Lung (tissue), 12 donors: ENCODE measurements around the gene ZSCAN22. TPM values are rescaled to one million over a fixed set of nuclear protein-coding genes. Genes with fewer than 3 reads are reported as not detected.

Source experiments
- ATAC-seq: fragments of 200-7000 bp; cut with Tn5 transposase; one replicate; pipeline ENCODE4 v1.9.1; 2020; ENCODE audit warnings: moderate number of reproducible peaks; ENCODE audit not compliant: insufficient read depth, low FRiP score
- DNase-seq, 3 donors: peaks; one replicate each; pipeline ENCODE4 v3.0.0-alpha.2; 2013 to 2017
- H3K27ac ChIP-seq, 2 donors: one replicate each; pipeline ENCODE4 v1.5.1; 2013; ENCODE audit warnings: mild to moderate bottlenecking in 2 of 2, moderate library complexity in 2 of 2, control low read depth in 1 of 2, inconsistent platforms in 1 of 2, low read depth in 1 of 2, low read length in 1 of 2
- H3K27me3 ChIP-seq, 3 donors: one replicate each; pipeline ENCODE4 v1.5.1; 2013; ENCODE audit warnings: low read length in 2 of 3; ENCODE audit not compliant: control insufficient read depth in 3 of 3, insufficient read depth in 3 of 3
- H3K36me3 ChIP-seq, 4 donors: one replicate each; pipeline ENCODE4 v1.5.1; 2013; ENCODE audit warnings: low read length in 4 of 4, mild to moderate bottlenecking in 1 of 4, moderate library complexity in 1 of 4; ENCODE audit not compliant: control insufficient read depth in 4 of 4, insufficient read depth in 4 of 4
- H3K4me1 ChIP-seq, 5 donors: one replicate each; pipeline ENCODE4 v1.5.1; 2013; ENCODE audit warnings: low read length in 5 of 5, mild to moderate bottlenecking in 2 of 5, moderate library complexity in 1 of 5; ENCODE audit not compliant: control insufficient read depth in 5 of 5, insufficient read depth in 5 of 5
- H3K4me3 ChIP-seq: one replicate; pipeline ENCODE4 v1.5.1; 2013; ENCODE audit warnings: mild to moderate bottlenecking, control low read depth, moderate library complexity
- H3K9ac ChIP-seq, 2 donors: one replicate each; pipeline ENCODE4 v1.5.1; 2013; ENCODE audit warnings: low read length in 2 of 2, control low read depth in 1 of 2; ENCODE audit not compliant: insufficient read depth in 1 of 2
- H3K9me3 ChIP-seq, 4 donors: one replicate each; pipeline ENCODE4 v1.5.1; 2013; ENCODE audit warnings: low read length in 3 of 4, mild to moderate bottlenecking in 1 of 4, moderate library complexity in 1 of 4; ENCODE audit not compliant: control insufficient read depth in 4 of 4, insufficient read depth in 3 of 4
- WGBS, 2 donors: extraction: QIAGEN DNeasy Blood & Tissue Kit; methylation state at CpG; one replicate each; pipeline ENCODE4 v1.1.7; 2013; 5-methylcytosine and 5-hydroxymethylcytosine counted together
- polyA plus RNA-seq, 2 donors: library from polyadenylated mRNA; stranded (reverse); fragments of 200-250 nt; gene quantifications; one replicate each; pipeline ENCODE4 v1.2.1, GENCODE V29; 2013
- total RNA-seq, 2 donors: library from RNA; depleted of rRNA in 1 of 2; stranded (reverse); fragments of >200 nt in 1 of 2; gene quantifications; one replicate each; pipeline ENCODE4 v1.2.1, GENCODE V29; 2014 to 2021
- TF ChIP-seq, protein P1 (sequence below): IDR thresholded peaks from 2 replicates; pipeline ENCODE4 v1.5.1; 2012; ENCODE audit warnings: mild to moderate bottlenecking; ENCODE audit errors: control extremely low read depth, extremely low read depth
- donor health status: control.
- donor health status: control.
- donor health status: Bipolar disorder and iron deficiency.
- donor health status: healthy.
- donor health status: DM: yes; HTN: yes; CAD: no.

Gene ZSCAN22
- total and polyA plus RNA-seq, 4 donors, result 0.93 to 3.7 (median 2.4) TPM

DNA sequence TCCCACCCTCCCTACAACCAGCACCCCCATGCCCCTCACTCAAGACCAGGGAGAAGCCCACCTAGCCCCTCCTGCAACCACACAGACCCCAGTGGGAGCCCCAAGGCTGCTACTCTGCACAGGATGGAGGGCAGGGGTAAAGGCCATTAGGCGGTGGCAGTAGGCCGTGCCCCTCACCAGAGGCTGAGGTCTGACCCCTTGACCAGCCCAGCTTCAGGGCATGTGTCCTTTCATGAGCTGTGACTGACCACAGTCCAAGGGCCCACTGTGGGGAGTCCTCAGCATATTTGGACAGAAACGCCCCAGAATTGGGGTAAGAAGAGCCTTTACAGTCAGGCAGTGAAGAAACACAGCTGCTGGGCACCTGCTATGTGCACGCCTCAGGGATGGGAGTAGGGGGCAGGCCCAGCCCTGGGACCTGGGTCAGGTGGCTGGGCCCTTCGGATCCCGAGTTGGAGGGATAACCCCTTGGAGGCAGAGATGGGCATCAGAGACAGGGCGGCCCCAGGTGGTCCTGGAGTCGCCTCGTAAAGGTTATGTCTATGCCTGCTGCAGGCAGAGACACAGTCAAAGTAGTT is 58.6 kb downstream of the ZSCAN22 start:
- ATAC-seq (no peak), DNase-seq (no peak)
- H3K27ac ChIP-seq, result peak overlapping the region; percentile 97 to 99
- H3K27me3 ChIP-seq, result no peaks in the 10 kb centered on the region
- WGBS, 2 donors, result 84 to 85% methylated on average over 9 of the region's 9 CpGs
- H3K4me1 ChIP-seq, result peaks cover 0 to 31% (median 17%) of the 10 kb centered on the region in 5 donors
- H3K9me3 ChIP-seq, result no peaks in the 10 kb centered on the region
- no peak overlapping the region for H3K4me3 ChIP-seq
- H3K36me3 ChIP-seq, result peaks cover 2 to 8% (median 4%) of the 10 kb centered on the region in 4 donors
- TF ChIP-seq, protein P1, sequence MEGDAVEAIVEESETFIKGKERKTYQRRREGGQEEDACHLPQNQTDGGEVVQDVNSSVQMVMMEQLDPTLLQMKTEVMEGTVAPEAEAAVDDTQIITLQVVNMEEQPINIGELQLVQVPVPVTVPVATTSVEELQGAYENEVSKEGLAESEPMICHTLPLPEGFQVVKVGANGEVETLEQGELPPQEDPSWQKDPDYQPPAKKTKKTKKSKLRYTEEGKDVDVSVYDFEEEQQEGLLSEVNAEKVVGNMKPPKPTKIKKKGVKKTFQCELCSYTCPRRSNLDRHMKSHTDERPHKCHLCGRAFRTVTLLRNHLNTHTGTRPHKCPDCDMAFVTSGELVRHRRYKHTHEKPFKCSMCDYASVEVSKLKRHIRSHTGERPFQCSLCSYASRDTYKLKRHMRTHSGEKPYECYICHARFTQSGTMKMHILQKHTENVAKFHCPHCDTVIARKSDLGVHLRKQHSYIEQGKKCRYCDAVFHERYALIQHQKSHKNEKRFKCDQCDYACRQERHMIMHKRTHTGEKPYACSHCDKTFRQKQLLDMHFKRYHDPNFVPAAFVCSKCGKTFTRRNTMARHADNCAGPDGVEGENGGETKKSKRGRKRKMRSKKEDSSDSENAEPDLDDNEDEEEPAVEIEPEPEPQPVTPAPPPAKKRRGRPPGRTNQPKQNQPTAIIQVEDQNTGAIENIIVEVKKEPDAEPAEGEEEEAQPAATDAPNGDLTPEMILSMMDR, result no peak
- H3K9ac ChIP-seq, result peak overlapping the region; percentile 3 to 94

DNA sequence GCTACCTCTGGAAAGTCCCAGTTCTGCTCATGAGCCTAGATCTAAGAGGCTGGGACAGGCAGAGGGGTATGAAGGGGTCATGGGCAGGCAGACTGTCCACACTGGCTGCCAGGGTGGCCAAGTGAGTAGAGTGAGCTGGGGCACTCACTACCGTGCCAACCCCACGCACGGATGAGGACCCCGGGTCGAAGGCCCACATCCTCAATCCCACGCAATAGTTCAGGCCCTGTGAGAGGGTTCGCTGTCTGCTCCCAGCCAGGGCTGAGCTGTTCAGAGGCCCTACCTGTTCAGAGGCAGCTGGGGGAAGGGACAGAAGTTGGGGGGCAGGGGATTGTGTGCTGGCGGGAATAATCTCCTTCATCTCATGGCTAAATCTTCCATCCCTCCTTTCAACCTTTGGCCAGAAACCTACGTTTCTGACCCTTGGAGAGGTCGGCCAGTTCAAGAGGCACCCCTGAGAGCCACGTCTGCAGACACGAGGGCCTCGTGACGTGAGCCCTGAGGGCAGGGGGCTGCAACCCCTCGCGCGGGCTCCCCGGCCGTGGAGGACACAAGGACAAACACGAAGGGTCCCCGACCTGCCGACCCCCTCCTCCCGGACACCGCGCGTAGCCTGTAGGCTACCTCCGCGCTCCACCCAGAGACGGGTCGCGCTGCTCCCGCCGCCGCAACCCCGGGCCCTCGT is 59.2 kb downstream of the ZSCAN22 start:
- no peak for ATAC-seq
- no peak for DNase-seq
- no peaks in the 10 kb centered on the region for H3K9me3 ChIP-seq
- no peaks in the 10 kb centered on the region for H3K27me3 ChIP-seq
- TF ChIP-seq, protein P1, result no peak
- H3K4me3 ChIP-seq, result peak overlapping the region; percentile 77
- peaks cover 0 to 30% (median 17%) of the 10 kb centered on the region in 5 donors for H3K4me1 ChIP-seq
- H3K36me3 ChIP-seq, result peaks cover 2 to 8% (median 7%) of the 10 kb centered on the region in 4 donors
- WGBS, 2 donors, result 8 to 16% methylated on average over 36 of the region's 36 CpGs
- peak overlapping the region; percentile 97 to 99 for H3K27ac ChIP-seq
- H3K9ac ChIP-seq, result peak overlapping the region; percentile 3 to 94

DNA sequence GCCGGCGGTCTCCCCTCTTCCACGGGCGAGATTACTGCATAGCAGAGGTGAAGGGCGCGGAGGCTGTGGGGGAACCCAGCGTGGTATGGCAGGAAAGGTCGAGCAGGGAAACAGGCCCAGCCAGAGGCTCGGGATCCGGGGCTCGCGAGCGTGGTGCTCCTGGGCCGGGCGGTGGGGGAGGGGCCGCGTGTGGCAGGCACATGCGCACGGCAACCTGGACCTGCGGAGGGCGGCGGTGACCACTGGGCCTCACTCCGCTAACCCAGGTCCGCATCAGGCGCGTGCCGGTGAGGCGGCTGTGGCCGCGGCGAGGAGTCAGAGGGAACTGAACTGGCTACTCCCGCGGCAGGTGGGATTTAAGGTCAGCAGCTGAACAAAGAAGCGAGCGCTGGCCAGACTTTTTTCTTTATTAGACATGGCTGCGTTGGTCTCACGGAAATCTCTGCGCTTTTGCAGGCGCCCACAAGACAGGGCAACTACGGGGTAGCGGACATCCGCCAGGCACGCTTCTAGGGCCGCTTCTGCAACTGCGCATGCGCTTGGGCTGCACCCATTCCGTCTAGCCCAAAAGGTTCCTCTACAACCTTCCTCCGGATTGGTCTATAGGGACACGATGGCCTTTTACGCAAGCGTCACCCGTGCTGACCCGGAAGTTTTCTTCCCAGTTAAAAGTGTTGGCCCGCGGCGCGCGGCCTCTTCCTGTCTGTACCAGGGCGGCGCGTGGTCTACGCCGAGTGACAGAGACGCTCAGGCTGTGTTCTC is 60.0 kb downstream of the ZSCAN22 start, which contains the start of gene RPS5:
TSS of gene RPS5 (plus strand) at position 694 of the 762 bp plus-strand sequence. CDS start 869 bp downstream, outside the sequence.
- peaks cover 3 to 8% (median 7%) of the 10 kb centered on the region in 4 donors for H3K36me3 ChIP-seq
- H3K27me3 ChIP-seq, result no peaks in the 10 kb centered on the region
- H3K9ac ChIP-seq, result peak within 1 kb of the TSS; percentile 80 to 94
- H3K9me3 ChIP-seq, result no peaks in the 10 kb centered on the region
- WGBS, 2 donors, result 0 to 1% methylated on average over 57 to 64 of the region's 64 CpGs
- DNase-seq (peak; percentile 97 to 100 (median 99)), ATAC-seq (peak; percentile 92)
- peak within 1 kb of the TSS; percentile 77 for H3K4me3 ChIP-seq
- peaks cover 0 to 25% (median 17%) of the 10 kb centered on the region in 5 donors for H3K4me1 ChIP-seq
- TF ChIP-seq, protein P1, result no peak
- peak within 1 kb of the TSS; percentile 97 to 99 for H3K27ac ChIP-seq
